Mucosa of descending colon (tissue), 3 donors: Measurements from ENCODE around the gene SPSB4. TPM values are rescaled to one million over a fixed set of nuclear protein-coding genes. Genes with fewer than 3 reads are reported as not detected.
A peak's percentile ranks its signal among the peaks of the same experiment; 100 is the strongest.

ENCODE experiments used
- ATAC-seq: fragments of 200-7000 bp; cut with Tn5 transposase; one replicate; pipeline ENCODE4 v1.9.1; 2020; ENCODE audit warnings: mild to moderate bottlenecking, moderate library complexity
- DNase-seq, 3 donors: peaks; one replicate each; pipeline ENCODE4 v3.0.0-alpha.2; 2020
- H3K36me3 ChIP-seq: fragments of 200-600 bp; one replicate; pipeline ENCODE4 v1.8.0; 2021; ENCODE audit warnings: low read depth, mild to moderate bottlenecking
- H3K4me1 ChIP-seq: fragments of 200-600 bp; one replicate; pipeline ENCODE4 v1.8.0; 2021; ENCODE audit warnings: low read depth, mild to moderate bottlenecking
- H3K4me3 ChIP-seq: fragments of 200-600 bp; one replicate; pipeline ENCODE4 v1.8.0; 2021; ENCODE audit warnings: mild to moderate bottlenecking
- H3K9me3 ChIP-seq: fragments of 200-600 bp; one replicate; pipeline ENCODE4 v1.8.0; 2021; ENCODE audit warnings: mild to moderate bottlenecking
- CTCF ChIP-seq: fragments of 200-600 bp; IDR thresholded peaks from one replicate; pipeline ENCODE4 v1.8.0; 2022; ENCODE audit warnings: antibody characterized with exemption, mild to moderate bottlenecking
- intact Hi-C, 2 donors: fragments of 100-400 bp; cut with DNase I in 1 of 2; cut with micrococcal nuclease in 1 of 2; formaldehyde crosslinking; loops; one replicate each; pipeline versions ENCODE4 v1.11.0 to v1.11.1; 2022; cut with DNase I, micrococcal nuclease
- total RNA-seq, 3 donors: library from RNA; stranded (reverse); fragmentation: NEBNext Ultra II Directional in 2 of 3; extraction: Animal tissue kit (Norgen Biotek cat#: 25700) in 2 of 3; gene quantifications; one replicate each; pipeline versions ENCODE4 v1.2.1 to v1.2.4, GENCODE V29; 2021 to 2023
- donor health status: DM: no; HTN: no; CAD: no; lungs with moderate emphysema.
- donor health status: DM: no; HTN: no; CAD: no.
- donor health status: DM: no; HTN: yes; CAD: no.

SPSB4 gene
- total RNA-seq, 3 donors from 2014 or later, result 0.10 to 0.85 (median 0.17) TPM

GRCh38 chr3:141073580-141073979 lies 22.4 kb downstream of the SPSB4 start:
- intact Hi-C loops, result no loop called here
- no peak for TF ChIP-seq CTCF

GRCh38 chr3:141074529-141074928 lies 23.4 kb downstream of the SPSB4 start:
- DNase-seq (no peak), ATAC-seq (no peak)
- no peak overlapping the region for H3K4me3 ChIP-seq
- TF ChIP-seq CTCF, result no peak
- intact Hi-C loops, result no loop called here
- no peaks in the 10 kb centered on the region for H3K9me3 ChIP-seq
- no peaks in the 10 kb centered on the region for H3K4me1 ChIP-seq
- H3K36me3 ChIP-seq, result no peaks in the 10 kb centered on the region

More at GRCh38 chr3:141073580-141073979, 22.4 kb downstream of the SPSB4 start:
- H3K4me3 ChIP-seq, result no peak overlapping the region
- H3K36me3 ChIP-seq, result no peaks in the 10 kb centered on the region
- H3K9me3 ChIP-seq, result no peaks in the 10 kb centered on the region
- ATAC-seq (no peak), DNase-seq (no peak)
- no peaks in the 10 kb centered on the region for H3K4me1 ChIP-seq

GRCh38 chr3:141076036-141076773 lies 25.1 kb downstream of the SPSB4 start:
- Histone ChIP-seq H3K4me1 (no peaks in the 10 kb centered on the region), H3K36me3 (no peaks in the 10 kb centered on the region), H3K9me3 (no peaks in the 10 kb centered on the region), H3K4me3 (no peak overlapping the region)
- DNase-seq (no peak), ATAC-seq (peak; percentile 9)
- TF ChIP-seq CTCF, result no peak
- intact Hi-C loops, result no loop called here

GRCh38 chr3:141076797-141077571 lies 25.8 kb downstream of the SPSB4 start:
- peak; percentile 50 for ATAC-seq
- TF ChIP-seq CTCF, result no peak

GRCh38 chr3:141077631-141078030 lies 26.5 kb downstream of the SPSB4 start:
- Histone ChIP-seq H3K36me3 (no peaks in the 10 kb centered on the region), H3K4me3 (no peak overlapping the region), H3K4me1 (no peaks in the 10 kb centered on the region), H3K9me3 (no peaks in the 10 kb centered on the region)
- intact Hi-C loops, result no loop called here
- no peak for TF ChIP-seq CTCF
- ATAC-seq (no peak), DNase-seq (no peak)

More at GRCh38 chr3:141076797-141077571, 25.8 kb downstream of the SPSB4 start:
- H3K36me3 ChIP-seq, result no peaks in the 10 kb centered on the region
- H3K9me3 ChIP-seq, result no peaks in the 10 kb centered on the region
- H3K4me1 ChIP-seq, result no peaks in the 10 kb centered on the region
- intact Hi-C loops, result no loop called here
- H3K4me3 ChIP-seq, result no peak overlapping the region
- DNase-seq, result peak in 2 of 3 donors; percentile 42 to 50
